ENCODE measurements around the gene AMOTL2. TPM values are rescaled to one million over a fixed set of nuclear protein-coding genes. Genes with fewer than 3 reads are reported as not detected.

The AMOTL2 gene
- polyA plus RNA-seq, 4 donors = 6.7 to 44.3 (median 10.3) TPM

DNA sequence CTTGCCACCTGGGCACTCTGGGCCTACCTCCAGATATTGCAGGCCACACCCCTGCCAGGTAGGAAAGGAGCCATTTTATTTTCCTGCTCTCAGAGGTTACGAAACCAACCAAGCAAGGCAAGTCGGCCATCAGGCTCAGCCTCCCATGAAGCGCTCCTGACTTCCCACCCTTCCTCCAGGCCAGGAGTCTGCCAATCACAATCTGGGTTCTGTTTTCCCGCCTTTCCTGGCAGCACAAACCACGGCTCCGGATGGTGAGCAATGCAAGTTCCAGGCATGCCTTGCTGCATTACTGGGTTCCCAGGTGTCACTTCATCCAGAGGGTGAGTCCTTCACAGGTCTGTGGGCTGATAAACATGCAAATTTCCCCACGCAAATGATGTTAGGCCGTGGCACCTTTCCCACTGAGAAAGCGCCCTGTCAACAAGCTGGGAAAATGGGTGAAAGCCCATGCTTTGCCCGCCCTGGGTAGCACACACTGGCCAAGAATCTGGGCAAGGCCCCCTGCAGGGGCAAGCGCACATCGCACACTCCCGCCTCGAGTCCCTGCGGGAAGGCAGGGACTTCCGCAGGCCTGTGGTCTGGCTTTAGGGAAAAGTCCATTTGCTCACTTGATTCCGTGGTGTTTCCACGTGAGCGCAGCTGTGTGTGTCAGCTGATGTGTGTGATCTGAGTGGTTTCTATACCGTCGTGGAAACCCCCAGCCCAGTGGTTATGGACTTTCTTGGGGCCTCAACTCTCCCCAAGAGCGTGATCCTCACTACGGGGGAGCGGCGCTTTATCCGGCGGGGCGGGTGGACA is 62.0 kb downstream of the AMOTL2 start:
- no peaks in the 10 kb centered on the region for H3K27me3 ChIP-seq (ENCODE audit: control insufficient read depth in 3 of 3, insufficient read depth in 3 of 3, low read length in 3 of 3)
- H3K4me1 ChIP-seq (ENCODE audit: control insufficient read depth in 3 of 3, insufficient read depth in 2 of 3, low read depth in 1 of 3, low read length in 2 of 3) = peaks cover 5 to 51% (median 7%) of the 10 kb centered on the region in 3 donors
- H3K36me3 ChIP-seq (ENCODE audit: control insufficient read depth in 3 of 3, insufficient read depth in 2 of 3, low read depth in 1 of 3, low read length in 3 of 3) = no peaks in the 10 kb centered on the region
- H3K4me3 ChIP-seq (ENCODE audit: low read depth in 1 of 3, low read length in 3 of 3) = no peak overlapping the region
- peak; percentile 28 to 41 for DNase-seq
- WGBS, 3 donors = 72 to 81% (median 79%) methylated on average over 28 of the region's 28 CpGs
- no peak for FAIRE-seq
- peak overlapping the region in 2 of 3 donors; percentile 26 to 28 for H3K27ac ChIP-seq (ENCODE audit: low read depth in 1 of 3, low read length in 2 of 3)
- no peaks in the 10 kb centered on the region for H3K9me3 ChIP-seq (ENCODE audit: control insufficient read depth in 2 of 2, insufficient read depth in 1 of 2, low read depth in 1 of 2, low read length in 1 of 2)

DNA sequence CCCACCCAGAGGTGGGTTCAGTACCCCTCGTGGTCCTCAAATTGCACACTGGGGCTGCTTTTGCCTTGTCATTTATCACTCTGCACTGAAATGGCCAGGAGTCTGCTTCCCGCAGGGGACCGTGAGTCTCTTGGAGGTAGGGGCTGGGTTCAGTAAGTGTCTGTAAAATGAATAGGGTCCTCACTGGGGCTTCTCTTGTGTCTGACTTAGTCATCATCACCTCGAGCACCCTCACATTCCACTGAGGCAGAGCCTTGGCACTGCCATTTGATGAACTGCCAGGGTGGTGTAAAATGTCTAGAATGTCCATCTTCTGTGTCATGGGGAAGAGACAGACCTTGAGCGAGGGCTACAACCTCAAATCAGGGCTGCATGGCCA is 62.6 kb downstream of the AMOTL2 start:
- H3K9me3 ChIP-seq (ENCODE audit: control insufficient read depth in 2 of 2, insufficient read depth in 1 of 2, low read depth in 1 of 2, low read length in 1 of 2) = no peaks in the 10 kb centered on the region
- 80 to 85% (median 80%) methylated on average over 5 of the region's 5 CpGs for WGBS, 3 donors
- no peak overlapping the region for H3K4me3 ChIP-seq (ENCODE audit: low read depth in 1 of 3, low read length in 3 of 3)
- peak overlapping the region in 1 of 3 donors; percentile 28 for H3K27ac ChIP-seq (ENCODE audit: low read depth in 1 of 3, low read length in 2 of 3)
- FAIRE-seq = no peak
- no peaks in the 10 kb centered on the region for H3K27me3 ChIP-seq (ENCODE audit: control insufficient read depth in 3 of 3, insufficient read depth in 3 of 3, low read length in 3 of 3)
- H3K36me3 ChIP-seq (ENCODE audit: control insufficient read depth in 3 of 3, insufficient read depth in 2 of 3, low read depth in 1 of 3, low read length in 3 of 3) = no peaks in the 10 kb centered on the region
- no peak for DNase-seq
- H3K4me1 ChIP-seq (ENCODE audit: control insufficient read depth in 3 of 3, insufficient read depth in 2 of 3, low read depth in 1 of 3, low read length in 2 of 3) = peaks cover 5 to 51% (median 7%) of the 10 kb centered on the region in 3 donors

DNA sequence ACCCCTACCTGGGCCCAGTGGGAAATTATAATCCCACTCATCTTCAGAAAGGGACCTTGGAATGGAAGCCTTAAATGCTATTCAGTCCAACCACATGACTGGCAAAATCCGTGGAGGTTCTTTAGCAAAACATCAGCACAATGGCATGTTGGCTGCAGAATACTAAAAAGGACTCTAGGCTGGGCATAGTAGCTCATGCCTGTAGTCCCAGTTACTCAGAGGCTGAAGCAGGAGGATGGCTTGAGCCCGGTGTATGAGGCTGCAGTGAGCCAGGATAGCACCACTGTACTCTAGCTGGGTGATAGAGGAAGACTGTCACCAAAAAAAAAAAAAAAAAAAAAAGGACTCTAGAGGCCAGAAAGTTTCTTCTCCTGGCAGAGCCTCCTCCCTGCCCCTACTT is 63.0 kb downstream of the AMOTL2 start:
- DNase-seq (no peak), FAIRE-seq (no peak)
- H3K9me3 ChIP-seq (ENCODE audit: control insufficient read depth in 2 of 2, insufficient read depth in 1 of 2, low read depth in 1 of 2, low read length in 1 of 2) = no peaks in the 10 kb centered on the region
- H3K27me3 ChIP-seq (ENCODE audit: control insufficient read depth in 3 of 3, insufficient read depth in 3 of 3, low read length in 3 of 3) = no peaks in the 10 kb centered on the region
- 66 to 80% (median 77%) methylated on average over 2 of the region's 2 CpGs for WGBS, 3 donors
- peaks cover 5 to 51% (median 7%) of the 10 kb centered on the region in 3 donors for H3K4me1 ChIP-seq (ENCODE audit: control insufficient read depth in 3 of 3, insufficient read depth in 2 of 3, low read depth in 1 of 3, low read length in 2 of 3)
- H3K27ac ChIP-seq (ENCODE audit: low read depth in 1 of 3, low read length in 2 of 3) = peak overlapping the region in 1 of 3 donors; percentile 9
- H3K36me3 ChIP-seq (ENCODE audit: control insufficient read depth in 3 of 3, insufficient read depth in 2 of 3, low read depth in 1 of 3, low read length in 3 of 3) = no peaks in the 10 kb centered on the region
- no peak overlapping the region for H3K4me3 ChIP-seq (ENCODE audit: low read depth in 1 of 3, low read length in 3 of 3)

DNA sequence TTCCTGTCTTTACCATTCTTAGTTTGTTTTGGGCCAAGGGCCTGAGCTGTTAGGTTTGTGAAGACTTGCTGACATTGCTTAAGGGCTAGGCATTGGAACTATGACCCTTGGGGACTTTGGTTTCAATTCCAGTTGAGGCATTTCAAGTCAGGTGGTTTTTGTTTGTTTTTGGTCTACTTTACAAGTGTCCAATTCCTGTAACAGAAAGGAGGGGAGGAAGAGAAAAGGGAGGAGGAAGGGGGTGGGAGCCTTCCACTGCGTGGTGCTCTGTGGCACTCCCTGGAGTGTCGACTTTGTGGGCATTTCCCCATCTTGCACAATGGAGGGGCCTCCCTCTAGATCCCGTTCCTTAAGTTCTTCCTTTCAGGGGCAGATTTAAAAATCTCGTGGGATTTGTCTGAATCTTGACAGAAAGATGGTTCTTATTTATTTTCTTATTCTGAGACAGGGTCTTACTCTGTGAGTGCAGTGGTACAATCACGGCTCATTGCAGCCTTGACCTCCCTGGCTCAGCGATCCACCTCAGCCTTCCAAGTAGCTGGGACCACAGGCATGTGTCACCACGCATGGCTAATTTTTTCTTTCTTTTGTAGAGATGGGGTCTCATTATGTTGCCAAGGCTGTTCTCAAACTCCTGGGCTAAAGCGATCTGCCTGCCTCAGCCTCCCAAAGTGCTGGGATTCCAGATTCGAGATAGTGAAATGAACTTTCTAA is 64.1 kb downstream of the AMOTL2 start:
- DNase-seq (peak; percentile 92 to 95), FAIRE-seq (no peak)
- Histone ChIP-seq H3K27me3 (ENCODE audit: control insufficient read depth in 3 of 3, insufficient read depth in 3 of 3, low read length in 3 of 3) (no peaks in the 10 kb centered on the region), H3K4me1 (ENCODE audit: control insufficient read depth in 3 of 3, insufficient read depth in 2 of 3, low read depth in 1 of 3, low read length in 2 of 3) (peaks cover 5 to 51% (median 7%) of the 10 kb centered on the region in 3 donors), H3K4me3 (ENCODE audit: low read depth in 1 of 3, low read length in 3 of 3) (no peak overlapping the region), H3K36me3 (ENCODE audit: control insufficient read depth in 3 of 3, insufficient read depth in 2 of 3, low read depth in 1 of 3, low read length in 3 of 3) (no peaks in the 10 kb centered on the region), H3K27ac (ENCODE audit: low read depth in 1 of 3, low read length in 2 of 3) (peak overlapping the region in 2 of 3 donors; percentile 78 to 84), H3K9me3 (ENCODE audit: control insufficient read depth in 2 of 2, insufficient read depth in 1 of 2, low read depth in 1 of 2, low read length in 1 of 2) (no peaks in the 10 kb centered on the region)
- WGBS, 3 donors = 53 to 63% (median 59%) methylated on average over 9 of the region's 9 CpGs

DNA sequence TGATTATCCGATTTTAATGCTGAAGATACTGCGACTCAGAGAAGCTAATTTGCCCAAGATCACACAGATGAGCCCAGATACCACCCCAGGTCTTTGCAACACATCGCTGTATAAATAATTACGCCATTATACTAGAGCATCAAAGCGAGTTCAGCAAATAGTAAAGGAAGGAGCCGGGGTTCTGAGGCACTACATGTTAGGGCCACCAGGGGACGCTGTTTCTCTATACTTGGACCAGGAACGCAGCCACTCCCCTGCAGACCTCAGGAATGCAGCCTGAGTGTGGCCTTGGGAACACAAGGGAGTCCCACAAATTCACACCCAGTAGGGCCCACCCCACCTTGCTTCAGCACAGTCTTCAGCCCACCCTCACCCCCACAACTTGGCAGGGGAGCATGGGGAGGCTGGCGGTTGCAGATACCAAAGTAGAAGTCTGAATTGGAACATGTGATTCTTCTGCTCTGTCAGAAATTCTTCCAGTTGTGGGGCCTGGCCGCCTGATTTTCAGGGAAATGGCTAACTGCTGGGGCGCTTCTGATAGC is 65.8 kb downstream of the AMOTL2 start:
- 6 to 10% (median 8%) methylated on average over 11 of the region's 11 CpGs for WGBS, 3 donors
- DNase-seq (peak; percentile 84 to 91), FAIRE-seq (no peak)
- peak overlapping the region; percentile 21 to 84 (median 25) for H3K27ac ChIP-seq (ENCODE audit: low read depth in 1 of 3, low read length in 2 of 3)
- H3K36me3 ChIP-seq (ENCODE audit: control insufficient read depth in 3 of 3, insufficient read depth in 2 of 3, low read depth in 1 of 3, low read length in 3 of 3) = no peaks in the 10 kb centered on the region
- no peak overlapping the region for H3K4me3 ChIP-seq (ENCODE audit: low read depth in 1 of 3, low read length in 3 of 3)
- peaks cover 5 to 37% (median 7%) of the 10 kb centered on the region in 3 donors for H3K4me1 ChIP-seq (ENCODE audit: control insufficient read depth in 3 of 3, insufficient read depth in 2 of 3, low read depth in 1 of 3, low read length in 2 of 3)
- H3K9me3 ChIP-seq (ENCODE audit: control insufficient read depth in 2 of 2, insufficient read depth in 1 of 2, low read depth in 1 of 2, low read length in 1 of 2) = no peaks in the 10 kb centered on the region
- H3K27me3 ChIP-seq (ENCODE audit: control insufficient read depth in 3 of 3, insufficient read depth in 3 of 3, low read length in 3 of 3) = no peaks in the 10 kb centered on the region

DNA sequence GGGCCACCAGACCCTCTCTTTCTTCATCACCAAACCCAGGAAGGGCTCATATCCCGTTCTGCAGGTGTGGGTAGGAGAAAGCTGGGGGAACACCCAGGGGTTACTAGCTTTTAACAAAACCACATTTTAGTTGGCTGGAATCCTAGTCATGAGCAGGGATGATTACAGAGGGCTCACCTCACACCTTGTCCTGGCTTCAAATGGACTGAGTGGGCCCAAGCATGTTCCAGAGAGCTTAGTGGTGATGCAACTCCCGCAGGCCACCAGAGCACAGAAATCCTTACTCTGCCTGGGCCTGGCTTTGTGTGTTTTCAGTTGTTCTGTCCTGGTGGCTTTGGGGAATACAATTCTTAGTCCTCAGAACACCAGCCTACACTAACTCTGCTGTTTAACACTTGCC is 66.8 kb downstream of the AMOTL2 start:
- WGBS, 3 donors = 57 to 78% (median 62%) methylated on average over 2 of the region's 2 CpGs
- FAIRE-seq = no peak

DNA sequence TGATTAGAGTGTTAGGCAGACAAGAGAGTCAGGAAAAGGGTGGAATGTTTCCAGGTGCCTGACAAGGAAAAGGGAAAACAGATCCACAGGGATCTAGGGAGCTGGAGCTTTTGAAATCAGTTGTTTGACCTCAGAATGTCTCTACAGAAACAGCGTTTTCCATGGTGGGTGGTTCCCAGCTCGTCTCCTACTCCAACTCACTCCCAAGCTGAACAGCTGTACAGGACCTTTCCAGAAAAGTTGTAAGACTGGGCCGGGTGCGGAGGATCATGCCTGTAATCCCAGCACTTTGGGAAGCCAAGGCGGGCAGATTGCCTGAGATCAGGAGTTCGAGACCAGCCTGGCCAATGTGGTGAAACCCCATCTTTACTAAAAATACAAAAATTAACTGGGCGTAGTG is 67.9 kb downstream of the AMOTL2 start:
- Histone ChIP-seq H3K27me3 (ENCODE audit: control insufficient read depth in 3 of 3, insufficient read depth in 3 of 3, low read length in 3 of 3) (no peaks in the 10 kb centered on the region), H3K36me3 (ENCODE audit: control insufficient read depth in 3 of 3, insufficient read depth in 2 of 3, low read depth in 1 of 3, low read length in 3 of 3) (no peaks in the 10 kb centered on the region), H3K9me3 (ENCODE audit: control insufficient read depth in 2 of 2, insufficient read depth in 1 of 2, low read depth in 1 of 2, low read length in 1 of 2) (no peaks in the 10 kb centered on the region), H3K4me3 (ENCODE audit: low read depth in 1 of 3, low read length in 3 of 3) (no peak overlapping the region), H3K4me1 (ENCODE audit: control insufficient read depth in 3 of 3, insufficient read depth in 2 of 3, low read depth in 1 of 3, low read length in 2 of 3) (peaks cover 5 to 29% (median 7%) of the 10 kb centered on the region in 3 donors), H3K27ac (ENCODE audit: low read depth in 1 of 3, low read length in 2 of 3) (no peak overlapping the region)
- FAIRE-seq (no peak), DNase-seq (no peak)
- 67 to 81% (median 75%) methylated on average over 7 of the region's 7 CpGs for WGBS, 3 donors

More for the DNA sequence above, 66.8 kb downstream of the AMOTL2 start:
- H3K4me1 ChIP-seq (ENCODE audit: control insufficient read depth in 3 of 3, insufficient read depth in 2 of 3, low read depth in 1 of 3, low read length in 2 of 3) = peaks cover 5 to 37% (median 7%) of the 10 kb centered on the region in 3 donors
- no peak overlapping the region for H3K27ac ChIP-seq (ENCODE audit: low read depth in 1 of 3, low read length in 2 of 3)
- no peak for DNase-seq
- no peak overlapping the region for H3K4me3 ChIP-seq (ENCODE audit: low read depth in 1 of 3, low read length in 3 of 3)
- H3K36me3 ChIP-seq (ENCODE audit: control insufficient read depth in 3 of 3, insufficient read depth in 2 of 3, low read depth in 1 of 3, low read length in 3 of 3) = no peaks in the 10 kb centered on the region
- H3K9me3 ChIP-seq (ENCODE audit: control insufficient read depth in 2 of 2, insufficient read depth in 1 of 2, low read depth in 1 of 2, low read length in 1 of 2) = no peaks in the 10 kb centered on the region
- no peaks in the 10 kb centered on the region for H3K27me3 ChIP-seq (ENCODE audit: control insufficient read depth in 3 of 3, insufficient read depth in 3 of 3, low read length in 3 of 3)

Measured in small intestine (tissue), 7 donors.